Esophagus muscularis mucosa (tissue), 3 donors: ENCODE measurements around the gene NLRP7.

Experiments
- CTCF ChIP-seq, 3 experiments: fragments of 200-600 bp in 2 of 3; fragments of 450-650 bp in 1 of 3; sonication (generic) in 2 of 3; IDR thresholded peaks; one replicate each; pipeline ENCODE4 v1.5.1; 2017 to 2019; ENCODE audit warnings: antibody characterized with exemption in 3 of 3, mild to moderate bottlenecking in 2 of 3, moderate library complexity in 1 of 3
- POLR2A ChIP-seq: fragments of 450-650 bp; IDR thresholded peaks from one replicate; pipeline ENCODE4 v1.6.1; 2017; ENCODE audit warnings: antibody characterized with exemption, moderate library complexity, mild to moderate bottlenecking, low read depth

GRCh38 chr19:54952591-54953344 lies 5.4 kb upstream of the NLRP7 start:
- TF ChIP-seq CTCF (IDR thresholded peaks at IDR 0.05) = no peak
- TF ChIP-seq POLR2A = no peak
